Placental pericyte (primary cell): ENCODE measurements around the gene MGAT4C. TPM values are rescaled to one million over a fixed set of nuclear protein-coding genes. Genes with fewer than 3 reads are reported as not detected.

ENCODE experiments used
- total RNA-seq: library from RNA; depleted of rRNA; stranded (reverse); fragments of >200 nt; gene quantifications from 2 replicates; pipeline ENCODE4 v1.2.3, GENCODE V29; 2012

The MGAT4C gene
- under 0.01 TPM in 1 of 2 replicates, not detected in the other for total RNA-seq

DNA sequence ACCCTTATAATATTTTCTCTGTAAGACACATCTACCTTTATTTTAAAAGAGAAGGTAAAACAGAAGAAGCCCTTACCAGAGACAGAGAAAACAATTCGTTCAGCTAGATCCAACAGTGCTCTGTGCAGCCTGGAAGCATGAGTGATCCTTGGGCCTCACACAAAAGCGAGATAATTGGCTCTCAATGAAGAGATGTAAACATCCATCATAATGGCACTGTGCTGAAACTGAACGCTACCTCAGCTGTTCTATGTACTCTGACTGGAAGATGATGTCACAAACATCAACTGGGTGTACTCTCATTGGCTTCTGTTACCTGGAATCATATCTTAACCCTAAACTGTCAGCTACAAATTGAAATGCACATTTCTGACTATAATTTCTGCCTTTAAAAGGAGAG, at the start of gene MGAT4C:
TSS of gene MGAT4C (minus strand) at position 229 of the 400 bp plus-strand sequence.

